Endodermal cell (in vitro differentiated cells): ENCODE measurements around the gene SRCAP. TPM values are rescaled to one million over a fixed set of nuclear protein-coding genes. Genes with fewer than 3 reads are reported as not detected.

Experiments
- DNase-seq: peaks from one replicate; pipeline ENCODE4 v3.0.0-alpha.2; 2017
- H3K27ac ChIP-seq: 2 replicates; pipeline ENCODE4 v1.5.1; 2013; ENCODE audit warnings: mild to moderate bottlenecking, low read depth, low read length, moderate library complexity
- H3K27me3 ChIP-seq: 2 replicates; pipeline ENCODE4 v1.6.1; 2013; ENCODE audit warnings: mild to moderate bottlenecking, low read length, moderate library complexity; ENCODE audit not compliant: insufficient read depth, control insufficient read depth, poor library complexity, severe bottlenecking
- H3K36me3 ChIP-seq: 2 replicates; pipeline ENCODE4 v1.7.0; 2013; ENCODE audit warnings: mild to moderate bottlenecking, low read length, moderate library complexity; ENCODE audit not compliant: control insufficient read depth, insufficient read depth
- H3K4me1 ChIP-seq: one replicate; pipeline ENCODE4 v1.7.0; 2013; ENCODE audit warnings: low read length; ENCODE audit not compliant: control insufficient read depth, insufficient read depth
- H3K4me3 ChIP-seq: 2 replicates; pipeline ENCODE4 v1.5.1; 2013; ENCODE audit warnings: mild to moderate bottlenecking, low read length, moderate library complexity
- H3K9ac ChIP-seq: 2 replicates; pipeline ENCODE4 v1.6.1; 2013; ENCODE audit warnings: mild to moderate bottlenecking, low read length, moderate library complexity; ENCODE audit not compliant: poor library complexity, severe bottlenecking; ENCODE audit errors: extremely low read depth
- H3K9me3 ChIP-seq: 2 replicates; pipeline ENCODE4 v1.6.1; 2013; ENCODE audit warnings: mild to moderate bottlenecking, low read length, moderate library complexity; ENCODE audit not compliant: control insufficient read depth
- H3K27ac Mint-ChIP-seq: 2 replicates; pipeline ENCODE4 v1.8.0; 2020; ENCODE audit warnings: mixed read lengths
- H3K27me3 Mint-ChIP-seq: 2 replicates; pipeline ENCODE4 v1.8.0; 2021; ENCODE audit warnings: mild to moderate bottlenecking, mixed read lengths; ENCODE audit not compliant: insufficient read depth
- H3K36me3 Mint-ChIP-seq: 2 replicates; pipeline ENCODE4 v1.8.0; 2020; ENCODE audit warnings: low read depth, mixed read lengths
- H3K4me1 Mint-ChIP-seq: 2 replicates; pipeline ENCODE4 v1.8.0; 2020; ENCODE audit warnings: mixed read lengths
- H3K4me3 Mint-ChIP-seq: 2 replicates; pipeline ENCODE4 v1.8.0; 2020; ENCODE audit warnings: mild to moderate bottlenecking, moderate library complexity, mixed read lengths
- H3K9me3 Mint-ChIP-seq: 2 replicates; pipeline ENCODE4 v1.8.0; 2020; ENCODE audit warnings: mild to moderate bottlenecking, mixed read lengths
- WGBS, 2 experiments: methylation state at CpG; one replicate each; pipeline versions ENCODE4 v1.1.5 to v1.1.7; 2013; ENCODE audit warnings: missing lambda C conversion rate in 2 of 2, mixed read lengths in 1 of 2; ENCODE audit not compliant: insufficient coverage in 1 of 2, insufficient read length in 1 of 2; 5-methylcytosine and 5-hydroxymethylcytosine counted together
- total RNA-seq, 2 donors: library from RNA; stranded (reverse); fragmentation: NEBNext Ultra II Directional in 1 of 2; extraction: Animal tissue kit (Norgen Biotek cat#: 25700) in 1 of 2; gene quantifications; 2 replicates in 1 of 2; 3 replicates in 1 of 2; pipeline ENCODE4 v1.2.1, GENCODE V29; 2021
- TF ChIP-seq, protein P1 (sequence below): fragments of 200-600 bp; sonication (generic); conservative IDR thresholded peaks from 2 replicates; pipeline ENCODE4 v1.5.0; 2021; ENCODE audit warnings: antibody characterized with exemption, mild to moderate bottlenecking

SRCAP gene
- total RNA-seq, 2 donors from 2014 or later: 57.7 to 66.9 TPM

- Histone ChIP-seq H3K9ac (no peak overlapping the region), H3K4me3 (no peak overlapping the region), H3K27me3 (no peaks in the 10 kb centered on the region), H3K4me1 (no peaks in the 10 kb centered on the region), H3K9me3 (no peaks in the 10 kb centered on the region), H3K36me3 (peaks cover 82% of the 10 kb centered on the region), H3K27ac (no peak overlapping the region)
- WGBS, 2 experiments: 96% methylated on average over 5 to 13 of the region's 13 CpGs
- H3K27me3 Mint-ChIP-seq: no peaks in the 10 kb centered on the region
- H3K9me3 Mint-ChIP-seq: no peaks in the 10 kb centered on the region
- H3K36me3 Mint-ChIP-seq: peaks cover 48% of the 10 kb centered on the region
- no peak for DNase-seq
- TF ChIP-seq, protein P1, sequence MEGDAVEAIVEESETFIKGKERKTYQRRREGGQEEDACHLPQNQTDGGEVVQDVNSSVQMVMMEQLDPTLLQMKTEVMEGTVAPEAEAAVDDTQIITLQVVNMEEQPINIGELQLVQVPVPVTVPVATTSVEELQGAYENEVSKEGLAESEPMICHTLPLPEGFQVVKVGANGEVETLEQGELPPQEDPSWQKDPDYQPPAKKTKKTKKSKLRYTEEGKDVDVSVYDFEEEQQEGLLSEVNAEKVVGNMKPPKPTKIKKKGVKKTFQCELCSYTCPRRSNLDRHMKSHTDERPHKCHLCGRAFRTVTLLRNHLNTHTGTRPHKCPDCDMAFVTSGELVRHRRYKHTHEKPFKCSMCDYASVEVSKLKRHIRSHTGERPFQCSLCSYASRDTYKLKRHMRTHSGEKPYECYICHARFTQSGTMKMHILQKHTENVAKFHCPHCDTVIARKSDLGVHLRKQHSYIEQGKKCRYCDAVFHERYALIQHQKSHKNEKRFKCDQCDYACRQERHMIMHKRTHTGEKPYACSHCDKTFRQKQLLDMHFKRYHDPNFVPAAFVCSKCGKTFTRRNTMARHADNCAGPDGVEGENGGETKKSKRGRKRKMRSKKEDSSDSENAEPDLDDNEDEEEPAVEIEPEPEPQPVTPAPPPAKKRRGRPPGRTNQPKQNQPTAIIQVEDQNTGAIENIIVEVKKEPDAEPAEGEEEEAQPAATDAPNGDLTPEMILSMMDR: no peak
- peaks cover 6% of the 10 kb centered on the region for H3K4me1 Mint-ChIP-seq
- no peak overlapping the region for H3K4me3 Mint-ChIP-seq
- no peak overlapping the region for H3K27ac Mint-ChIP-seq
These were observed 57.8 kb downstream of the SRCAP start for GRCh38 chr16:30756781-30757100.

- Histone ChIP-seq H3K36me3 (peaks cover 79% of the 10 kb centered on the region), H3K27ac (no peak overlapping the region), H3K4me3 (no peak overlapping the region), H3K9ac (no peak overlapping the region), H3K9me3 (no peaks in the 10 kb centered on the region), H3K27me3 (no peaks in the 10 kb centered on the region), H3K4me1 (no peaks in the 10 kb centered on the region)
- WGBS, 2 experiments: 92 to 93% methylated on average over 7 of the region's 7 CpGs
- no peak for DNase-seq
- Mint-ChIP-seq H3K36me3 (peaks cover 47% of the 10 kb centered on the region), H3K4me3 (no peak overlapping the region), H3K4me1 (peaks cover 6% of the 10 kb centered on the region), H3K27ac (no peak overlapping the region), H3K27me3 (no peaks in the 10 kb centered on the region), H3K9me3 (no peaks in the 10 kb centered on the region)
- TF ChIP-seq, protein P1: no peak
These were observed 58.3 kb downstream of the SRCAP start for GRCh38 chr16:30757316-30757715.

- Histone ChIP-seq H3K4me3 (no peak overlapping the region), H3K9ac (no peak overlapping the region), H3K9me3 (no peaks in the 10 kb centered on the region), H3K4me1 (peaks cover 8% of the 10 kb centered on the region), H3K27me3 (no peaks in the 10 kb centered on the region), H3K36me3 (peaks cover 73% of the 10 kb centered on the region), H3K27ac (no peak overlapping the region)
- TF ChIP-seq, protein P1: no peak
- Mint-ChIP-seq H3K4me3 (no peak overlapping the region), H3K9me3 (no peaks in the 10 kb centered on the region), H3K27ac (no peak overlapping the region), H3K36me3 (peaks cover 53% of the 10 kb centered on the region), H3K4me1 (peaks cover 13% of the 10 kb centered on the region), H3K27me3 (no peaks in the 10 kb centered on the region)
- DNase-seq: no peak
- 93 to 95% methylated on average over 9 to 10 of the region's 10 CpGs for WGBS, 2 experiments
These were observed 60.1 kb downstream of the SRCAP start for GRCh38 chr16:30758988-30759491.
